HepG2 (cell line): ENCODE results near the gene CCDC88A. TPM values are rescaled to one million over a fixed set of nuclear protein-coding genes. Genes with fewer than 3 reads are reported as not detected.

Experiments used
- ATAC-seq: fragments of 200-7000 bp; cut with Tn5 transposase; 3 replicates; pipeline ENCODE4 v1.9.1; 2020; ENCODE audit warnings: mild to moderate bottlenecking, moderate library complexity
- BruUV-seq: library from RNA; stranded (reverse); fragments of 400-500 nt; replicated peaks from 2 replicates; lab custom pipeline; 2021; lab: Mats Ljungman, UMichigan
- CTCF ChIA-PET: fragments of 300-600 bp; formaldehyde crosslinking; extraction: SDS; loops from one replicate; lab custom pipeline; 2021; ENCODE audit warnings: low total read pairs, inconsistent platforms, low intra/inter-chr PET ratio; lab: Yijun Ruan, JAX
- POLR2A ChIA-PET: fragments of 350-600 bp; sonication (Branson Sonifier 250); formaldehyde crosslinking; loops from one replicate; lab custom pipeline; 2020; ENCODE audit warnings: antibody characterized with exemption, inconsistent platforms; lab: Yijun Ruan, JAX
- DNase-seq: peaks from one replicate; pipeline ENCODE4 v3.0.0-alpha.2; 2015; ENCODE audit warnings: low spot score
- FAIRE-seq: peaks from 3 replicates; lab custom pipeline; 2011; peaks lifted over from hg19 to GRCh38; lab: Jason Lieb, UNC
- H2AFZ ChIP-seq: one replicate; pipeline ENCODE4 v1.6.1; 2011; ENCODE audit warnings: low read length, inconsistent platforms
- H3K27ac ChIP-seq: fragments of 300-600 bp; 3 replicates; pipeline ENCODE4 v1.8.0; 2011; ENCODE audit warnings: mixed run types, mild to moderate bottlenecking, mixed read lengths, low read length, inconsistent platforms; ENCODE audit not compliant: insufficient read depth; ENCODE audit errors: extremely low read length
- H3K27me3 ChIP-seq, 2 experiments: fragments of 200-600 bp in 1 of 2; 2 replicates in 1 of 2; 3 replicates in 1 of 2; pipeline versions ENCODE4 v1.6.0 to v1.8.0; 2011; ENCODE audit warnings: low read length in 2 of 2, mild to moderate bottlenecking in 2 of 2, moderate library complexity in 2 of 2, inconsistent platforms in 1 of 2; ENCODE audit not compliant: insufficient read depth in 2 of 2, control insufficient read depth in 1 of 2
- H3K36me3 ChIP-seq, 2 experiments: fragments of 200-600 bp in 1 of 2; replicated peaks in 1 of 2; 2 replicates in 1 of 2; 3 replicates in 1 of 2; pipeline versions ENCODE4 v1.5.1 to v1.8.0; 2011; ENCODE audit warnings: low read length in 2 of 2, inconsistent platforms in 1 of 2; ENCODE audit not compliant: insufficient read depth in 2 of 2, control insufficient read depth in 1 of 2
- H3K4me1 ChIP-seq: 2 replicates; pipeline ENCODE4 v1.5.1; 2012; ENCODE audit warnings: low read length, inconsistent platforms; ENCODE audit not compliant: insufficient read depth
- H3K4me2 ChIP-seq: 2 replicates; pipeline ENCODE4 v1.6.0; 2011; ENCODE audit warnings: low read depth, low read length, inconsistent platforms
- H3K4me3 ChIP-seq, 3 experiments: fragments of 200-600 bp in 1 of 3; sonication (generic), shearing (Covaris generic) in 1 of 3; replicated peaks in 1 of 3; 2 replicates each; pipeline ENCODE4 v1.5.1; 2011 to 2016; ENCODE audit warnings: low read length in 3 of 3, inconsistent platforms in 2 of 3, low read depth in 2 of 3, mild to moderate bottlenecking in 2 of 3, control low read depth in 1 of 3, mixed read lengths in 1 of 3; ENCODE audit not compliant: insufficient read depth in 1 of 3
- H3K79me2 ChIP-seq: one replicate; pipeline ENCODE4 v1.6.1; 2011; ENCODE audit warnings: low read length, inconsistent platforms; ENCODE audit not compliant: insufficient read depth
- H3K9ac ChIP-seq: 2 replicates; pipeline ENCODE4 v1.6.0; 2011; ENCODE audit warnings: mild to moderate bottlenecking, low read depth, low read length, inconsistent platforms; ENCODE audit not compliant: insufficient read depth
- H3K9me3 ChIP-seq: 2 replicates; pipeline ENCODE4 v1.5.1; 2012; ENCODE audit warnings: mild to moderate bottlenecking, low read length
- H4K20me1 ChIP-seq: 2 replicates; pipeline ENCODE4 v1.6.0; 2011; ENCODE audit warnings: inconsistent platforms, mild to moderate bottlenecking, low read length, moderate library complexity; ENCODE audit not compliant: insufficient read depth
- ESRRA ChIP-seq: sonication (generic); formaldehyde crosslinking; IDR thresholded peaks from 2 replicates; pipeline ENCODE4 v1.5.1; 2020; ENCODE audit warnings: mild to moderate bottlenecking, low read depth, missing genetic modification reagents
- MTF2 ChIP-seq: sonication (generic); formaldehyde crosslinking; IDR thresholded peaks from 2 replicates; pipeline ENCODE4 v1.5.0; 2020; ENCODE audit warnings: missing genetic modification reagents, borderline replicate concordance
- ZSCAN9 ChIP-seq: IDR thresholded peaks from 2 replicates; pipeline ENCODE4 v1.6.1; 2016; ENCODE audit warnings: borderline replicate concordance
- WGBS: methylation state at CpG from one replicate; pipeline ENCODE4 v1.1.6; 2017; ENCODE audit warnings: low lambda C conversion rate; 5-methylcytosine and 5-hydroxymethylcytosine counted together
- in situ Hi-C: cut with HindIII; loops from 2 replicates; pipeline ENCODE4 v1.10.0; 2017; ENCODE audit warnings: low pct_unique_long_range_greater_than_20kb; ENCODE audit not compliant: extremely low pct_ligation_motif_present
- intact Hi-C: fragments of 100-400 bp; cut with micrococcal nuclease; formaldehyde crosslinking; loops from one replicate; pipeline ENCODE4 v1.10.0; 2022; ENCODE audit not compliant: unreplicated experiment
- polyA plus RNA-seq, 8 experiments: library from polyadenylated mRNA; depleted of rRNA in 3 of 8; stranded (reverse) in 7 of 8; unstranded in 1 of 8; fragments of >200 nt; fragmentation: Illumina TruSeq in 4 of 8; extraction: Trizol in 4 of 8; gene quantifications; 2 replicates each; pipeline versions ENCODE4 v1.2.1 to v1.2.3, GENCODE V29; 2011 to 2016; ENCODE audit warnings: low read depth in 4 of 8, missing spikeins in 1 of 8, mixed read lengths in 1 of 8; ENCODE audit not compliant: insufficient read depth in 1 of 8
- total RNA-seq, 5 experiments: library from RNA; depleted of rRNA; stranded (reverse); fragments of >200 nt; fragmentation: Illumina TruSeq; extraction: Trizol; gene quantifications; 2 replicates each; pipeline ENCODE4 v1.2.3, GENCODE V29; 2016; ENCODE audit warnings: low read depth in 1 of 5
- TF ChIP-seq, protein P1 (sequence below): sonication (generic); formaldehyde crosslinking; IDR thresholded peaks from 2 replicates; pipeline ENCODE4 v1.4.0; 2020; ENCODE audit warnings: mild to moderate bottlenecking, missing genetic modification reagents

CCDC88A gene
- total and polyA plus RNA-seq, 2 of the 13 experiments (the other 11 are each of a cell fraction or from before 2014, with no cell fraction given): 43.2 to 84.1 TPM

DNA sequence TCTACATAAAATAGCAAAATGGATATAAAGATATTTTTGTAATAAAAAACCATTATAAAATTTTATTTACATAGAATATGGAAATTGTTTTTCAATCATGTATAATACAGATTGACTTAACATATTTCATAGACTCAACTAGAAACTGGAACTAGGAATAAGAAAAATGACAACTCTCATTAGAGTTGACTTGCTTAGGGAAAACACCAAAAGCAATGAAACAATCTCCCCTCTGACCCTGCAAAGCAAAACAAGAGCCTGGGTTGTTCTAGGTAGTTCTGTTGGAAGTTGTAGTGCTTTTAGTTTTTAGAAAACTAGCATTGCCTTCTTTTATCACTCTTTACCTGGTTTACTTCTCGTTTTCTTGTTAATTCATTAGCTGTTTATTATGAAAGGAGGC is 118.4 kb downstream of the CCDC88A start:
- ChIA-PET POLR2A (no interaction called here), CTCF (no interaction called here)
- DNase-seq (no peak), ATAC-seq (no peak), FAIRE-seq (no peak)
- no peaks in the 10 kb centered on the region for H3K27me3 ChIP-seq
- 95% methylated on average over 1 of the region's 1 CpG for WGBS
- no TSS peak for BruUV-seq
- no peak overlapping the region for H2AFZ ChIP-seq
- H3K27ac ChIP-seq: no peak overlapping the region
- H3K4me3 ChIP-seq: no peak overlapping the region
- intact Hi-C loops: no loop called here
- no peak overlapping the region for H3K9ac ChIP-seq
- H3K36me3 ChIP-seq: peaks cover 7 to 34% of the 10 kb centered on the region in 2 experiments
- no peak overlapping the region for H3K4me2 ChIP-seq
- H3K4me1 ChIP-seq: no peaks in the 10 kb centered on the region
- no peaks in the 10 kb centered on the region for H3K9me3 ChIP-seq
- no peaks in the 10 kb centered on the region for H3K79me2 ChIP-seq
- in situ Hi-C loops: no loop called here
- no peaks in the 10 kb centered on the region for H4K20me1 ChIP-seq
- TF ChIP-seq ESRRA (CRISPR knock-in tag) (no peak), ZSCAN9 (no peak)

- POLR2A ChIA-PET: no interaction called here
- Histone ChIP-seq H4K20me1 (no peaks in the 10 kb centered on the region), H3K79me2 (no peaks in the 10 kb centered on the region), H3K4me1 (no peaks in the 10 kb centered on the region), H3K4me2 (no peak overlapping the region), H2AFZ (no peak overlapping the region), H3K27me3 (no peaks in the 10 kb centered on the region), H3K9me3 (no peaks in the 10 kb centered on the region), H3K36me3 (peaks cover 9 to 45% of the 10 kb centered on the region in 2 experiments), H3K27ac (no peak overlapping the region), H3K9ac (no peak overlapping the region), H3K4me3 (no peak overlapping the region)
- TF ChIP-seq MTF2 (CRISPR knock-in tag): no peak
- TF ChIP-seq, protein P1, sequence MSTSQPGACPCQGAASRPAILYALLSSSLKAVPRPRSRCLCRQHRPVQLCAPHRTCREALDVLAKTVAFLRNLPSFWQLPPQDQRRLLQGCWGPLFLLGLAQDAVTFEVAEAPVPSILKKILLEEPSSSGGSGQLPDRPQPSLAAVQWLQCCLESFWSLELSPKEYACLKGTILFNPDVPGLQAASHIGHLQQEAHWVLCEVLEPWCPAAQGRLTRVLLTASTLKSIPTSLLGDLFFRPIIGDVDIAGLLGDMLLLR (CRISPR knock-in tag): no peak
- BruUV-seq: no TSS peak
- no peak for FAIRE-seq
- intact Hi-C loops (no loop called here), in situ Hi-C loops (no loop called here)
- CTCF ChIA-PET: no interaction called here
- DNase-seq: no peak
- ATAC-seq: no peak
These were observed 123.3 kb downstream of the CCDC88A start for GRCh38 chr2:55296393-55296792.
